Tibial artery (tissue), 4 donors: ENCODE results near the gene RAD51B.
A peak's percentile ranks its signal among the peaks of the same experiment; 100 is the strongest.

Source experiments
- DNase-seq, 2 donors: peaks; one replicate each; pipeline ENCODE4 v3.0.0-alpha.2; 2019
- H3K27ac ChIP-seq, 2 donors: fragments of 200-600 bp; sonication (generic) in 1 of 2; 1 replicate in 1 of 2; 2 replicates in 1 of 2; pipeline ENCODE4 v1.5.1; 2018 to 2019; ENCODE audit warnings: mild to moderate bottlenecking in 1 of 2
- H3K27me3 ChIP-seq, 2 donors: fragments of 200-600 bp; sonication (generic) in 1 of 2; one replicate each; pipeline versions ENCODE4 v1.5.1 to v1.6.0; 2016 to 2019
- H3K36me3 ChIP-seq, 3 donors: fragments of 200-600 bp; sonication (generic) in 2 of 3; one replicate each; pipeline ENCODE4 v1.5.1; 2016 to 2019; ENCODE audit warnings: mild to moderate bottlenecking in 2 of 3
- H3K4me1 ChIP-seq, 4 donors: fragments of 200-600 bp; sonication (generic) in 2 of 4; 1 replicate in 3 of 4; 2 replicates in 1 of 4; pipeline ENCODE4 v1.5.1; 2016 to 2019
- H3K4me3 ChIP-seq, 2 donors: fragments of 200-600 bp; sonication (generic) in 1 of 2; 1 replicate in 1 of 2; 2 replicates in 1 of 2; pipeline ENCODE4 v1.5.1; 2018 to 2019; ENCODE audit warnings: mild to moderate bottlenecking in 2 of 2
- H3K9me3 ChIP-seq, 3 donors: fragments of 200-600 bp; sonication (generic) in 1 of 3; one replicate each; pipeline ENCODE4 v1.5.1; 2016 to 2019
- intact Hi-C: fragments of 100-400 bp; cut with DNase I; formaldehyde crosslinking; loops from one replicate; pipeline ENCODE4 v1.15.0; 2023; ENCODE audit warnings: low total_unique reads
- TF ChIP-seq, protein P1 (sequence below), 2 experiments: fragments of 200-600 bp in 1 of 2; fragments of 450-650 bp in 1 of 2; IDR thresholded peaks; one replicate each; pipeline ENCODE4 v1.5.1; 2017 to 2019; ENCODE audit warnings: antibody characterized with exemption in 2 of 2, mild to moderate bottlenecking in 1 of 2, moderate library complexity in 1 of 2

Gene RAD51B

DNA sequence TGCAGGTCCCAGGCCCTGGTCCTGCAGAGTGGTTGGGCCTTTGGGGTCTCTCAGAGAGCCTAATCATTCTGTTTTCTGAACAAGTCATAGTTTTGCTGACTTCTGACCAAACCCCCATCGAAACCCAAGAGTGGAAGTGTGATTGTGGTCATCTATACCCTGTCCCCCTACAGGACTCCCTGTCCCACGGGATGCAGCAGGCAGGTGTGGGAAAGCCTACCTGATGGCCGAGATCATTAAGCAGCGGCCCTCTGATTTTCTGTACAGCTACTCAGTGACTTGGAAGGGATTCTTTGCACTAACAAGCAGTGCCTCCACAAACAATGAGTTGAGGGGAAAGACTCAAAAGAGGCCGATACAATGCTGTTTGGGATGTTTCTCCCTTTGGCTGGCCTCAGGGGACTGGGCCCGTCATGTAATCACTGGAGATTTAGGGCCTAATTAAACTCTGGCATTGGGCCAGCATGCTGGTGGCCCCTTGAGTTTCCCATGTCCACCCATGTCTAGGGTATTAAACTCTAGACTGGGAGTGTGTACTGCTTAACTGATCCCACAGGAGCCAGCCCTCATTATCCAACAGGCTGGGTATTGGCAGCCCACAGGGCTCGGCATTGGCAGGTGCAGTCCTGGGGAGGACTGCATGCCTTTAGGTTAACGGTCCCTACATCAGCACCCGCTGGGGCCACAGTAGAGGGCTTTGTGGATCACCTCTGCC, 780.5 kb downstream of the RAD51B start:
- DNase-seq: peak in 1 of 2 donors; percentile 53
- Histone ChIP-seq H3K27me3 (no peaks in the 10 kb centered on the region), H3K9me3 (no peaks in the 10 kb centered on the region), H3K27ac (no peak overlapping the region), H3K4me3 (no peak overlapping the region), H3K4me1 (peaks cover 0 to 16% (median 12%) of the 10 kb centered on the region in 4 donors), H3K36me3 (no peaks in the 10 kb centered on the region)
- intact Hi-C loops: no loop called here
- TF ChIP-seq, protein P1, sequence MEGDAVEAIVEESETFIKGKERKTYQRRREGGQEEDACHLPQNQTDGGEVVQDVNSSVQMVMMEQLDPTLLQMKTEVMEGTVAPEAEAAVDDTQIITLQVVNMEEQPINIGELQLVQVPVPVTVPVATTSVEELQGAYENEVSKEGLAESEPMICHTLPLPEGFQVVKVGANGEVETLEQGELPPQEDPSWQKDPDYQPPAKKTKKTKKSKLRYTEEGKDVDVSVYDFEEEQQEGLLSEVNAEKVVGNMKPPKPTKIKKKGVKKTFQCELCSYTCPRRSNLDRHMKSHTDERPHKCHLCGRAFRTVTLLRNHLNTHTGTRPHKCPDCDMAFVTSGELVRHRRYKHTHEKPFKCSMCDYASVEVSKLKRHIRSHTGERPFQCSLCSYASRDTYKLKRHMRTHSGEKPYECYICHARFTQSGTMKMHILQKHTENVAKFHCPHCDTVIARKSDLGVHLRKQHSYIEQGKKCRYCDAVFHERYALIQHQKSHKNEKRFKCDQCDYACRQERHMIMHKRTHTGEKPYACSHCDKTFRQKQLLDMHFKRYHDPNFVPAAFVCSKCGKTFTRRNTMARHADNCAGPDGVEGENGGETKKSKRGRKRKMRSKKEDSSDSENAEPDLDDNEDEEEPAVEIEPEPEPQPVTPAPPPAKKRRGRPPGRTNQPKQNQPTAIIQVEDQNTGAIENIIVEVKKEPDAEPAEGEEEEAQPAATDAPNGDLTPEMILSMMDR (IDR thresholded peaks at IDR 0.05): no peak

DNA sequence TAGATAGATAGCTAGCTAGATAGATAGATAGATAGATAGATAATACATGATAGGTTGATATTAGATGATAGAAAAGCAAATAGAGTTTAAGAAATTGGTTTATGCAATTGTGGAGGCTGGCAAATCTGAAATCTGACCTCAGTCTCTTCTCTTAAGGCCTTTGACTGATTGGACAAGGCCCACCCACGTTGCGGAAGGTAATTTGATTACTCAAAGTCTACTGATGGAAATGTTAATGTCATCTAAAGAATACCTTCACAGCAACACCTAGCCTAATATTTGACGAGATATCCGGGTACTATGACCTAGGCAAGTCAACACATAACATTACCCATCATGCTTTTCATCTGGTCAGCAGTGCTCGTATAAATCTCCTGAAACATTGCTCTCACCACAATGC, 782.9 kb downstream of the RAD51B start:
- peak in 1 of 2 donors; percentile 5 for DNase-seq

DNA sequence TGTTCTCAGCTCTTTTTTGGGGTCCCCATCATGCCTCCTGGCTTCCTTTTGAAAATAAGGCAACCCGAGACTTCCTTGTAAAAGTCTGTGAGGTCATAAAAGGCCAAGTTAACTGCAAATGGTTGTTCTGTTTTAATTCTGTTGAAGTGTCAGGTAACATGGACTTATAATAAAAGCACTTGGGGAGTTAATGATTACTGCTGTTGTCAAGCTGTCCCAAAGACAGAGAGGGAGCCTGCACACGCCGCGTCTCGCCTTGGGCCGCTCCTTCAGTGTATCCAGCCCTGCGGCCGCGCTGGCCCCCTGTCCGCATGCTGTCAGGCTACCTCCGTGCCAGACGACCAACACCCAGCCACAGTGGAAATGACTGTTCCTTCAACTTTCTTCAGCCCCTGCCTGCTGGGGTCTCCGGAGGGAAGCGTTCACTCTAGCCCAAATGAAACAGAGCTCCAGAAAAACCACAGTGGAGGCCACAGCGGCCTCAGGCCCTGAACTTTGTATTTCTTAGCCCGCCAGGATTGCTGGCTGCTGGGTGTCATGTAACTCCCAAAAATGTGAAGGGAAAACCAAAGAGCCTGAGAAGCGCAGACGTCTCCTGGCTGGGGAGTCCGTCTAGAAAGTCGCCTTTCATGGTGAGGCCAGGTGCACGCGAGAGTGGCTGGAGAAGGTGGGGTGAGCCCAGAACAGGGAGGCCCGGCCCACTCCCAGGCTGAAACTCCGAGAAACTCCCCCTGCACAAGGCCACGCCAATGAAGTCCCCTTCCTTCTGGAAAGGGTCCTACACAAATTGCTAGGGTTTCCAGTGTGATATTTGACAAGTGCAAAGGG, 784.2 kb downstream of the RAD51B start:
- intact Hi-C loops: no loop called here
- no peaks in the 10 kb centered on the region for H3K27me3 ChIP-seq
- TF ChIP-seq, protein P1 (IDR thresholded peaks at IDR 0.05): no peak
- DNase-seq: peak in 1 of 2 donors; percentile 55
- no peaks in the 10 kb centered on the region for H3K9me3 ChIP-seq
- H3K36me3 ChIP-seq: no peaks in the 10 kb centered on the region
- H3K4me1 ChIP-seq: peaks cover 3 to 17% (median 11%) of the 10 kb centered on the region in 4 donors
- H3K4me3 ChIP-seq: no peak overlapping the region
- no peak overlapping the region for H3K27ac ChIP-seq

More for the DNA sequence above, 782.9 kb downstream of the RAD51B start:
- Histone ChIP-seq H3K4me3 (no peak overlapping the region), H3K27ac (no peak overlapping the region), H3K27me3 (no peaks in the 10 kb centered on the region), H3K9me3 (no peaks in the 10 kb centered on the region), H3K4me1 (peaks cover 3 to 23% (median 15%) of the 10 kb centered on the region in 4 donors), H3K36me3 (no peaks in the 10 kb centered on the region)
- TF ChIP-seq, protein P1 (IDR thresholded peaks at IDR 0.05): no peak
- intact Hi-C loops: no loop called here

DNA sequence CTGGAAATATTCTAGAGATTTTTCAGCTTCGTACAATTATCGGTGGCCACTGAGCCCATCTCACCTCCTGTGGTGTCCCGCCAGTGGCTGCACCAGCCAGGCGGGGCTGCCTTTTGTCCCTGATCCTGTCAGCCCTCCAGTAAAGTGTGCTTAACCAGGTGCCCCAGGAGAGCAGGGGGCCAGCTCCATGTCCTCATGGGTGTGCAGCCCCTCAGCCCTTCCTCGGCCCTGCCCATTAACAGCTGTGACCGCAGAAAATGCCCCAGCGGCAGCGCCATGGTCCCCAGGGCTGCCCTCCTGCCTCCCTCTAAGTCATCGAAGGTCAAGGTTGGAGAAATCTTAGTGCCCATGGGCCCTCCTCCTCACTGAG, 784.8 kb downstream of the RAD51B start:
- peak in 1 of 2 donors; percentile 38 for DNase-seq
- no peak overlapping the region for H3K4me3 ChIP-seq
- TF ChIP-seq, protein P1 (IDR thresholded peaks at IDR 0.05): no peak
- peaks cover 2 to 11% (median 5%) of the 10 kb centered on the region in 4 donors for H3K4me1 ChIP-seq
- intact Hi-C loops: no loop called here
- no peaks in the 10 kb centered on the region for H3K9me3 ChIP-seq
- H3K36me3 ChIP-seq: no peaks in the 10 kb centered on the region
- no peaks in the 10 kb centered on the region for H3K27me3 ChIP-seq
- no peak overlapping the region for H3K27ac ChIP-seq

DNA sequence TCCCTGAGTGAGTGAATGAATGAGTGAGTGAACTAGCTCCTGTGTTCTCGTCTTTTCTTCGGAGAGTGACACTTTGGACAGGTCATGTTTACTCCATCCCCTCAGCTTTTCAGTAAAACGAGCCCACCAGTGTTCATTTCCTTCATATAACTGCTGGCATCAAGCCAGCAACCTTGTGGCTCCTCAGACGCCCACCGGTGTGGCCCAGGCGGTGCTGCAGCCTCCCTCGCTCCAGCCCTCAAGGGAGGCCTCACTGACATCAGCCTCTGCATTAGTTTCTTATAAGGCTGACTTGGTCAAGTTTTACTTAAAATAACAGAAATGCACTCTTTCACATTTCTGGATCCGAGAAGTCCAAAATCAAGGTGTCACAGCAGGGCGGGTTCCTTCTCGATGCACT, 785.2 kb downstream of the RAD51B start:
- Histone ChIP-seq H3K9me3 (no peaks in the 10 kb centered on the region), H3K36me3 (no peaks in the 10 kb centered on the region), H3K27me3 (no peaks in the 10 kb centered on the region), H3K27ac (no peak overlapping the region), H3K4me3 (no peak overlapping the region), H3K4me1 (peaks cover 0 to 11% (median 4%) of the 10 kb centered on the region in 4 donors)
- DNase-seq: peak in 1 of 2 donors; percentile 32
- TF ChIP-seq, protein P1 (IDR thresholded peaks at IDR 0.05): no peak
- intact Hi-C loops: no loop called here
